B cell (primary cell): ENCODE results near the gene SFSWAP.

Source experiments
- EZH2 ChIP-seq: IDR thresholded peaks from 2 replicates; pipeline ENCODE4 v1.6.1; 2012; ENCODE audit warnings: borderline replicate concordance, low read depth, mild to moderate bottlenecking, moderate library complexity, low read length; ENCODE audit not compliant: insufficient read depth, poor library complexity, severe bottlenecking
- TF ChIP-seq, protein P1 (sequence below): fragments of 200-600 bp; IDR thresholded peaks from one replicate; pipeline ENCODE4 v1.8.0; 2022; ENCODE audit warnings: antibody characterized with exemption, mild to moderate bottlenecking

- no peak for TF ChIP-seq EZH2
- TF ChIP-seq, protein P1, sequence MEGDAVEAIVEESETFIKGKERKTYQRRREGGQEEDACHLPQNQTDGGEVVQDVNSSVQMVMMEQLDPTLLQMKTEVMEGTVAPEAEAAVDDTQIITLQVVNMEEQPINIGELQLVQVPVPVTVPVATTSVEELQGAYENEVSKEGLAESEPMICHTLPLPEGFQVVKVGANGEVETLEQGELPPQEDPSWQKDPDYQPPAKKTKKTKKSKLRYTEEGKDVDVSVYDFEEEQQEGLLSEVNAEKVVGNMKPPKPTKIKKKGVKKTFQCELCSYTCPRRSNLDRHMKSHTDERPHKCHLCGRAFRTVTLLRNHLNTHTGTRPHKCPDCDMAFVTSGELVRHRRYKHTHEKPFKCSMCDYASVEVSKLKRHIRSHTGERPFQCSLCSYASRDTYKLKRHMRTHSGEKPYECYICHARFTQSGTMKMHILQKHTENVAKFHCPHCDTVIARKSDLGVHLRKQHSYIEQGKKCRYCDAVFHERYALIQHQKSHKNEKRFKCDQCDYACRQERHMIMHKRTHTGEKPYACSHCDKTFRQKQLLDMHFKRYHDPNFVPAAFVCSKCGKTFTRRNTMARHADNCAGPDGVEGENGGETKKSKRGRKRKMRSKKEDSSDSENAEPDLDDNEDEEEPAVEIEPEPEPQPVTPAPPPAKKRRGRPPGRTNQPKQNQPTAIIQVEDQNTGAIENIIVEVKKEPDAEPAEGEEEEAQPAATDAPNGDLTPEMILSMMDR = no peak
These were observed 132.6 kb downstream of the SFSWAP start for GRCh38 chr12:131843527-131843926.
